Neuronal stem cell (in vitro differentiated cells): ENCODE results near the gene KRT9.
"Not testable (repeated sequence)": the region's sequence is repeated elsewhere in the genome, so short reads cannot be mapped to it uniquely, and the experiment has no call there.

Experiments
- DNase-seq: peaks from one replicate; pipeline ENCODE4 v3.0.0-alpha.2; 2013; ENCODE audit warnings: low spot score
- H2AFZ ChIP-seq: one replicate; pipeline ENCODE4 v1.6.1; 2013; ENCODE audit warnings: mild to moderate bottlenecking, low read length, inconsistent platforms
- H2AK5ac ChIP-seq: 2 replicates; pipeline ENCODE4 v1.6.1; 2013; ENCODE audit warnings: low read depth, mild to moderate bottlenecking, inconsistent platforms, low read length, moderate library complexity, mixed read lengths
- H2BK120ac ChIP-seq: 2 replicates; pipeline ENCODE4 v1.6.1; 2013; ENCODE audit warnings: low read depth, mild to moderate bottlenecking, inconsistent platforms, low read length, moderate library complexity, mixed read lengths
- H2BK12ac ChIP-seq: one replicate; pipeline ENCODE4 v1.6.1; 2013; ENCODE audit warnings: low read length, inconsistent platforms
- H2BK15ac ChIP-seq: 2 replicates; pipeline ENCODE4 v1.6.1; 2013; ENCODE audit warnings: mild to moderate bottlenecking, low read length, inconsistent platforms, mixed read lengths
- H2BK5ac ChIP-seq: one replicate; pipeline ENCODE4 v1.6.1; 2013; ENCODE audit warnings: inconsistent platforms, mild to moderate bottlenecking, low read length, moderate library complexity
- H3K14ac ChIP-seq: one replicate; pipeline ENCODE4 v1.6.1; 2013; ENCODE audit warnings: low read length, inconsistent platforms
- H3K18ac ChIP-seq: 2 replicates; pipeline ENCODE4 v1.6.1; 2013; ENCODE audit warnings: low read length, inconsistent platforms
- H3K23ac ChIP-seq: 2 replicates; pipeline ENCODE4 v1.6.1; 2013; ENCODE audit warnings: low read depth, mild to moderate bottlenecking, mixed read lengths, low read length, inconsistent platforms; ENCODE audit not compliant: poor library complexity
- H3K27ac ChIP-seq: replicated peaks from 3 replicates; pipeline ENCODE4 v1.5.1; 2013; ENCODE audit warnings: low read length, inconsistent platforms
- H3K27me3 ChIP-seq, 3 experiments: 2 replicates each; pipeline ENCODE4 v1.6.1; 2013; ENCODE audit warnings: low read length in 3 of 3, mild to moderate bottlenecking in 2 of 3, inconsistent platforms in 1 of 3, low read depth in 1 of 3, mixed read lengths in 1 of 3, moderate library complexity in 1 of 3; ENCODE audit not compliant: control insufficient read depth in 3 of 3, insufficient read depth in 3 of 3
- H3K36me3 ChIP-seq, 2 donors: replicated peaks in 1 of 2; 2 replicates each; pipeline ENCODE4 v1.6.1; 2013; ENCODE audit warnings: low read length in 2 of 2; ENCODE audit not compliant: control insufficient read depth in 2 of 2, insufficient read depth in 2 of 2
- H3K4ac ChIP-seq: 2 replicates; pipeline ENCODE4 v1.6.1; 2013; ENCODE audit warnings: inconsistent platforms, mild to moderate bottlenecking, low read length, moderate library complexity
- H3K4me1 ChIP-seq, 2 donors: 1 replicate in 1 of 2; 2 replicates in 1 of 2; pipeline ENCODE4 v1.6.1; 2013; ENCODE audit warnings: low read length in 2 of 2, low read depth in 1 of 2; ENCODE audit not compliant: control insufficient read depth in 2 of 2, insufficient read depth in 1 of 2
- H3K4me2 ChIP-seq: one replicate; pipeline ENCODE4 v1.6.1; 2013; ENCODE audit warnings: mild to moderate bottlenecking, low read length, inconsistent platforms; ENCODE audit not compliant: insufficient read depth, poor library complexity, severe bottlenecking
- H3K4me3 ChIP-seq, 2 donors: 2 replicates each; pipeline ENCODE4 v1.5.1; 2013; ENCODE audit warnings: low read length in 2 of 2, mild to moderate bottlenecking in 2 of 2, inconsistent platforms in 1 of 2, moderate library complexity in 1 of 2
- H3K79me1 ChIP-seq: one replicate; pipeline ENCODE4 v1.6.1; 2013; ENCODE audit warnings: low read depth, mild to moderate bottlenecking, inconsistent platforms, low read length, moderate library complexity
- H3K9ac ChIP-seq: one replicate; pipeline ENCODE4 v1.6.1; 2013; ENCODE audit warnings: mild to moderate bottlenecking, low read depth, low read length, inconsistent platforms; ENCODE audit not compliant: poor library complexity
- H3K9me3 ChIP-seq, 2 donors: replicated peaks in 1 of 2; 2 replicates each; pipeline versions ENCODE3 to v1.6.1; 2013; ENCODE audit warnings: low read length in 2 of 2, mild to moderate bottlenecking in 2 of 2, inconsistent platforms in 1 of 2, low read depth in 1 of 2, mixed read lengths in 1 of 2, moderate library complexity in 1 of 2; ENCODE audit not compliant: control insufficient read depth in 2 of 2, insufficient read depth in 1 of 2
- H4K8ac ChIP-seq: one replicate; pipeline ENCODE4 v1.6.1; 2013; ENCODE audit warnings: low read depth, mild to moderate bottlenecking, inconsistent platforms, low read length, moderate library complexity
- H4K91ac ChIP-seq: one replicate; pipeline ENCODE4 v1.6.1; 2013; ENCODE audit warnings: low read length, low read depth, mild to moderate bottlenecking, inconsistent platforms; ENCODE audit not compliant: poor library complexity
- WGBS, 2 donors: extraction: QIAGEN DNeasy Blood & Tissue Kit; methylation state at CpG; one replicate each; pipeline ENCODE4 v1.1.7; 2013; ENCODE audit warnings: missing lambda C conversion rate in 2 of 2, mixed read lengths in 1 of 2; ENCODE audit not compliant: insufficient read length in 2 of 2, insufficient replicate concordance in 1 of 2; ENCODE audit errors: extremely low coverage in 2 of 2; 5-methylcytosine and 5-hydroxymethylcytosine counted together

The KRT9 gene

DNA sequence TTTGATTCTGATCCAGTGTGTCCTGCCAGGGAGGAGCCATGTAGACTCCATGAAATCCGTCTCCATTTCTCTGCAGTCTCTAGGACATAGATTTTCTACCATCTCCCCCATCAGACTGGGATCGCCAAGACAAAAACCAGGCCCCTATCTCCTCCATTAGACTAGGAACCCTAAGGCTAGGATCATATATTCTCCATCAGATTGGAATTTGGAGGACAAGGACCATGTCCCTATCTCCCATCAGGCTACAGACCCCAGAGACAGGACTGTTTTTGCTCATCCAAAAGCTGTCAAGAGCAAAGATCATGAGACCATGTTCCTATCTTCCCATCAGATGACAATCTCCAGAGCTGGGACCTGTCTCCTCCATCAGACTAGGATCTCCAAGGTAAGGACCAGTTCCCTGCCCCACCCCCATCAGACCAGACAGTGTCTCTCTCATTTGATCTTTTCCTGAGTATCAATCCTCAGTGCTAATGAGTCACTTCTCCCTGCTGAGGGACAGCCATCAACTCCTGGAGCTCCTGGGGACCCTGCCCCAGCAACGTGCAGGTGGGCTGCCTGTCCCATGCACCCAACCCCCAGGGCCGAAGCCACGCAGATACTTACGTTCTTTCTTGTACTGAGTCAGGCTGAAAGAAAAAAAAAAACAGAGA, 48.2 kb upstream of the KRT9 start:
- H2BK5ac ChIP-seq, H3K36me3 ChIP-seq, H2BK12ac ChIP-seq, H4K91ac ChIP-seq, H2AFZ ChIP-seq, H3K14ac ChIP-seq, H3K23ac ChIP-seq, H4K8ac ChIP-seq, H3K27me3 ChIP-seq, H3K9ac ChIP-seq, H2BK120ac ChIP-seq, H3K4me2 ChIP-seq, H3K27ac ChIP-seq, H3K79me1 ChIP-seq, DNase-seq, H3K9me3 ChIP-seq, H3K18ac ChIP-seq, H3K4me3 ChIP-seq, H3K4ac ChIP-seq, H2BK15ac ChIP-seq: not testable (repeated sequence)
- WGBS, 2 donors: no CpG with 5 or more reads among the region's 6 CpGs
- Histone ChIP-seq H3K4me1 (peaks cover 0 to 14% of the 10 kb centered on the region in 2 donors), H2AK5ac (peak overlapping the region; percentile 46)

DNA sequence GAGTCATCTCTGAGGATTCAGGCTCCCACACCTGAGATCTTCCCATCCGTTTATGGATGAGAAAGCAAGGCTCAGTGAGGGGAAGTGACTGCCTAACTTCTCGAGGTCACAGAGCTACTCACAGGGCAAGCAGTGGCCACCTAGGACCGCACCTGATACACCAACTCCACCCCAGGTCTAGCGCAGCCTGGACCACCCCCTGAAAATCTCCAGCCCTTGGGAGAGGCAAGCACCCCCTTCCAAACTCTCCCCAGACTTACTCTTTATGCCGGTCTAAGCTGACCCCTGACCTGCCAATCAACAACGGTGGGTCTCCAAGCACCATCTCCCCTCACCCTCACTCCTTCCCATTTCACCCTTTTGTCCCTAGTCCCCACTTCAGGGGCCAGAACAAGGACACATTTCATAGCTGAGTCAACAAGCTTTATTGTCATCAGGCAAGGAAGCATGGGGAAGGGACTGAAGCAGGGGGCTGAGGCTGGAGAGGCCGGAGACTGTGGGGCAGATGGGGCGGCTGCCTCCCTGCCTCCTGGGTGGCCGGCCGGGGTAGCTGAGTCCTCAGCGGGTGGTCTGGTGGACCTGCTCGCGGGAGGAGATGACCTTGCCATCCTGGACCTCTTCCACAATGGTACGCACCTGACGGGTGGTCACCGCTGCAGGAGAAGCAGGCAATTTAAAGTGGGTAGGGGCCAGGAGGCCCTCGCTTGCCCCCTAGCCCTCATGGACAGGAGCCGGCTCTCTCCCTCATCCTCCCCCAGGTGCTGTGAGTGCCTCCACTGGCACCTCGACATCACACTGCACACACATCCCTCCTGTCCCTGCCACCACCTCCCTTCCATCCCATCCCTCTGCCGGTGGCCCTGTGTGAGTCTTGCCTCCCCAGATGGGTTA, 47.4 kb upstream of the KRT9 start:
- no peak overlapping the region for H2BK5ac ChIP-seq
- peak overlapping the region; percentile 22 for H2BK12ac ChIP-seq
- no CpG with 5 or more reads among the region's 20 CpGs for WGBS, 2 donors
- H4K91ac ChIP-seq: no peak overlapping the region
- H3K18ac ChIP-seq: peak overlapping the region; percentile 85
- no peak overlapping the region for H3K4ac ChIP-seq
- H4K8ac ChIP-seq: no peak overlapping the region
- peaks cover 0 to 4% (median 0%) of the 10 kb centered on the region in 3 experiments for H3K27me3 ChIP-seq
- peak overlapping the region; percentile 52 for H2AK5ac ChIP-seq
- no peak overlapping the region for H2BK15ac ChIP-seq
- no peak overlapping the region for H3K4me2 ChIP-seq
- peak overlapping the region; percentile 34 for H3K23ac ChIP-seq
- no peaks in the 10 kb centered on the region for H3K36me3 ChIP-seq
- H2AFZ ChIP-seq: no peak overlapping the region
- peaks cover 0 to 14% of the 10 kb centered on the region in 2 donors for H3K4me1 ChIP-seq
- no peak overlapping the region for H3K9ac ChIP-seq
- H3K27ac ChIP-seq: no peak overlapping the region
- H2BK120ac ChIP-seq: no peak overlapping the region
- no peak overlapping the region for H3K14ac ChIP-seq
- no peaks in the 10 kb centered on the region for H3K79me1 ChIP-seq
- H3K4me3 ChIP-seq: no peak overlapping the region
- no peak for DNase-seq
- no peaks in the 10 kb centered on the region for H3K9me3 ChIP-seq

GRCh38 chr17:41618341-41619035, 46.6 kb upstream of the KRT9 start:
- H3K18ac ChIP-seq: peak overlapping the region; percentile 90
- H3K23ac ChIP-seq: no peak overlapping the region
- peak overlapping the region; percentile 3 for H2BK12ac ChIP-seq
- H2BK5ac ChIP-seq: peak overlapping the region; percentile 44
- no peaks in the 10 kb centered on the region for H3K9me3 ChIP-seq
- peak overlapping the region; percentile 40 for H2BK15ac ChIP-seq
- H2AFZ ChIP-seq: no peak overlapping the region
- H3K9ac ChIP-seq: no peak overlapping the region
- H3K4me3 ChIP-seq: no peak overlapping the region
- H3K79me1 ChIP-seq: no peaks in the 10 kb centered on the region
- H2BK120ac ChIP-seq: no peak overlapping the region
- H3K36me3 ChIP-seq: no peaks in the 10 kb centered on the region
- no peak overlapping the region for H2AK5ac ChIP-seq
- H3K4ac ChIP-seq: no peak overlapping the region
- peak overlapping the region; percentile 17 for H4K8ac ChIP-seq
- peaks cover 0 to 4% (median 0%) of the 10 kb centered on the region in 3 experiments for H3K27me3 ChIP-seq
- H3K14ac ChIP-seq: no peak overlapping the region
- no peak for DNase-seq
- H3K27ac ChIP-seq: no peak overlapping the region
- no CpG with 5 or more reads among the region's 13 CpGs for WGBS, 2 donors
- H3K4me1 ChIP-seq: peaks cover 0 to 14% of the 10 kb centered on the region in 2 donors
- no peak overlapping the region for H4K91ac ChIP-seq
- H3K4me2 ChIP-seq: no peak overlapping the region
